Ishikawa (cell line): ENCODE data around the gene SGPP1.

ENCODE experiments used
- CEBPB ChIP-seq: IDR thresholded peaks from 2 replicates; pipeline ENCODE4 v1.6.1; 2012
- CREB1 ChIP-seq: IDR thresholded peaks from 2 replicates; pipeline ENCODE4 v1.6.1; 2012; ENCODE audit warnings: low read depth
- EGR1 ChIP-seq: IDR thresholded peaks from 2 replicates; pipeline ENCODE4 v1.6.1; 2012
- EP300 ChIP-seq: IDR thresholded peaks from 2 replicates; pipeline ENCODE4 v1.6.1; 2012; ENCODE audit warnings: borderline replicate concordance
- FOXM1 ChIP-seq: IDR thresholded peaks from 2 replicates; pipeline ENCODE4 v1.6.1; 2012; ENCODE audit warnings: low read depth, borderline replicate concordance
- NFIC ChIP-seq: IDR thresholded peaks from 2 replicates; pipeline ENCODE4 v1.6.1; 2012
- RAD21 ChIP-seq: IDR thresholded peaks from 2 replicates; pipeline ENCODE4 v1.6.1; 2012; ENCODE audit warnings: low read depth
- TAF1 ChIP-seq: IDR thresholded peaks from 2 replicates; pipeline ENCODE4 v1.6.1; 2012; ENCODE audit warnings: low read depth, mild to moderate bottlenecking
- TCF12 ChIP-seq: IDR thresholded peaks from 2 replicates; pipeline ENCODE4 v1.6.1; 2012; ENCODE audit warnings: low read depth
- TEAD4 ChIP-seq: IDR thresholded peaks from 2 replicates; pipeline ENCODE4 v1.6.1; 2012
- YY1 ChIP-seq: IDR thresholded peaks from 2 replicates; pipeline ENCODE4 v1.6.1; 2012; ENCODE audit warnings: low read depth
- ZBTB7A ChIP-seq: IDR thresholded peaks from 2 replicates; pipeline ENCODE4 v1.6.1; 2012; ENCODE audit warnings: low read depth
- TF ChIP-seq, protein P1 (sequence below): IDR thresholded peaks from 2 replicates; pipeline ENCODE4 v1.6.1; 2012
- TF ChIP-seq, protein P2 (sequence below): IDR thresholded peaks from 2 replicates; pipeline ENCODE4 v1.6.1; 2012; ENCODE audit warnings: low read depth, mild to moderate bottlenecking
- TF ChIP-seq, protein P3 (sequence below): IDR thresholded peaks from 2 replicates; pipeline ENCODE4 v1.6.1; 2012

Gene SGPP1

DNA sequence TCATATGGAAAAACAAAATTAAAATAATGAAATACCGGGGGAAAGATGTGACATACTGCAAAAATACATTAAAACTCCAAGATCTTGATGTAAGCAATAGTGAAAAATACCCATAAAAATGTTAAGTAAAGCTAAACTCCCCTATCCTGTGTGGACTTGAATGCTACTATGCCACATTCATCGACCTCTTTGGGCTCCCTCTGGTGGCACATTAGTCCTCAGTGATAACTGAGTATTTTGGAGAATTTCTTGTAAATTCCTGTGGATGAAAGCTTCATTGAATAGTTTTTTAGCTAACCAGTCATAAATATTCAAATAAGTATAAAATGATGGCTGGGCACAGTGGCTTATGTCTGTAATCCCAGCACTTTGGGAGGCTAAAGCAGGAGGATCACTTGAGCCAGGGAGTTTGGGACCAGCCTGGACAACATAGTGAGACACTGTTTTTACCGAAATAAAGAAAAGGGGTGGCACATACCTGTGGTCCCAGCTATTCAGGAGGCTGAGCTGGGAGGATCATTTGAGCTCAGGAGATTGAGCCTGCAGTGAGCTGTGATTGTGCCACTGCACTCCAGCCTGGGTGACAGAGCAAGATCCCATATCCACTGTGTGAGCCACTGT is 42.4 kb upstream of the SGPP1 start:
- TF ChIP-seq RAD21 (peak; percentile 59), TCF12 (no peak), TAF1 (no peak), CREB1 (no peak)

DNA sequence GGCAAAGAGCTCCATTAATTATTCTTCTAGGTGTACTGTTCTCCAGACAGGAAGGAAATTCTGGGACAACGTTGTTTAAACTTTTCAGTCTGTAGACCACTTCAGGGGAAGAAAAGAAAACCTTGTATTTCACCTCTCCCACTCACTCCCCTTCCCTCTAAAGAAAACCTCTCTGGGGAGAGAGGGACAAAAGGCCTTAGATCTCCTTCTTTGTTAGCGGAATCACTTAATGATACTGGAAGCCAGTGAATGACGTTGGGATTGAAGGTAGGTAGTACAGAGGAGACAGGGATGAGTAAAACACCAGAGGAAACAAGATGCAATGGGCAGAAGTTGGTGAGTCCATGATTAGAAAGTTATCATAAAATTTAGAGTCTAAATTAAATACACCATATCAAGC is 38.7 kb upstream of the SGPP1 start:
- TF ChIP-seq, protein P1, sequence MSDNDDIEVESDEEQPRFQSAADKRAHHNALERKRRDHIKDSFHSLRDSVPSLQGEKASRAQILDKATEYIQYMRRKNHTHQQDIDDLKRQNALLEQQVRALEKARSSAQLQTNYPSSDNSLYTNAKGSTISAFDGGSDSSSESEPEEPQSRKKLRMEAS: no peak
- TF ChIP-seq EP300: no peak
- TF ChIP-seq, protein P2, sequence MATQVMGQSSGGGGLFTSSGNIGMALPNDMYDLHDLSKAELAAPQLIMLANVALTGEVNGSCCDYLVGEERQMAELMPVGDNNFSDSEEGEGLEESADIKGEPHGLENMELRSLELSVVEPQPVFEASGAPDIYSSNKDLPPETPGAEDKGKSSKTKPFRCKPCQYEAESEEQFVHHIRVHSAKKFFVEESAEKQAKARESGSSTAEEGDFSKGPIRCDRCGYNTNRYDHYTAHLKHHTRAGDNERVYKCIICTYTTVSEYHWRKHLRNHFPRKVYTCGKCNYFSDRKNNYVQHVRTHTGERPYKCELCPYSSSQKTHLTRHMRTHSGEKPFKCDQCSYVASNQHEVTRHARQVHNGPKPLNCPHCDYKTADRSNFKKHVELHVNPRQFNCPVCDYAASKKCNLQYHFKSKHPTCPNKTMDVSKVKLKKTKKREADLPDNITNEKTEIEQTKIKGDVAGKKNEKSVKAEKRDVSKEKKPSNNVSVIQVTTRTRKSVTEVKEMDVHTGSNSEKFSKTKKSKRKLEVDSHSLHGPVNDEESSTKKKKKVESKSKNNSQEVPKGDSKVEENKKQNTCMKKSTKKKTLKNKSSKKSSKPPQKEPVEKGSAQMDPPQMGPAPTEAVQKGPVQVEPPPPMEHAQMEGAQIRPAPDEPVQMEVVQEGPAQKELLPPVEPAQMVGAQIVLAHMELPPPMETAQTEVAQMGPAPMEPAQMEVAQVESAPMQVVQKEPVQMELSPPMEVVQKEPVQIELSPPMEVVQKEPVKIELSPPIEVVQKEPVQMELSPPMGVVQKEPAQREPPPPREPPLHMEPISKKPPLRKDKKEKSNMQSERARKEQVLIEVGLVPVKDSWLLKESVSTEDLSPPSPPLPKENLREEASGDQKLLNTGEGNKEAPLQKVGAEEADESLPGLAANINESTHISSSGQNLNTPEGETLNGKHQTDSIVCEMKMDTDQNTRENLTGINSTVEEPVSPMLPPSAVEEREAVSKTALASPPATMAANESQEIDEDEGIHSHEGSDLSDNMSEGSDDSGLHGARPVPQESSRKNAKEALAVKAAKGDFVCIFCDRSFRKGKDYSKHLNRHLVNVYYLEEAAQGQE: no peak
- TF ChIP-seq ZBTB7A: no peak
- no peak for TF ChIP-seq YY1
- TF ChIP-seq TCF12: no peak
- TF ChIP-seq FOXM1: no peak
- TF ChIP-seq RAD21: no peak
- no peak for TF ChIP-seq TEAD4
- TF ChIP-seq TAF1: no peak
- no peak for TF ChIP-seq CREB1
- TF ChIP-seq CEBPB: no peak
- no peak for TF ChIP-seq EGR1
- TF ChIP-seq, protein P3, sequence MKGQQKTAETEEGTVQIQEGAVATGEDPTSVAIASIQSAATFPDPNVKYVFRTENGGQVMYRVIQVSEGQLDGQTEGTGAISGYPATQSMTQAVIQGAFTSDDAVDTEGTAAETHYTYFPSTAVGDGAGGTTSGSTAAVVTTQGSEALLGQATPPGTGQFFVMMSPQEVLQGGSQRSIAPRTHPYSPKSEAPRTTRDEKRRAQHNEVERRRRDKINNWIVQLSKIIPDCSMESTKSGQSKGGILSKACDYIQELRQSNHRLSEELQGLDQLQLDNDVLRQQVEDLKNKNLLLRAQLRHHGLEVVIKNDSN: no peak
- TF ChIP-seq NFIC: no peak

DNA sequence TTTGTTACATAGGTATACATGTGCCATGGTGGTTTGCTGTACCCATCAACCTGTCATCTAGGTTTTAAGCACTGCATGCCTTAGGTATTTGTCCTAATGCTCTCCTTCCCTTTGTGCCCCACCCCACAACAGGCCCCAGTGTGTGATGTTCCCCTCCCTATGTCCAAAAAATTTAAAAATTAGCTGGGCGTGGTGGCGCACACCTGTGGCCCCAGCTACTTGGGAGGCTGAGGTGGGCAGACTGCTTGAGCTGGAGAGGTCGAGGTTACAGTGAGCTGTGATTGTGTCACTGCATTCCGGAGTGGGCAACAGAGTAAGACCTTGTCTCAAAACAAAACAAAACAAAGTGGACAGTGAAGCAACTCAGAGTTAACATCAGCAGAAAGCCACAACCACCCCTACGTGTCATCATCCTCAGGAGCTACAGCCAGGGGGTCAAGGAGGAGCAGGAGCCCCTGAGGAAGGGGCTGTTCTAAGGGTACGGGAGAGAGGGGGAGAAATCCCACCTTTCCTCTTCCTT is 36.8 kb upstream of the SGPP1 start:
- no peak for TF ChIP-seq ZBTB7A
- TF ChIP-seq TEAD4: no peak
- TF ChIP-seq CEBPB: no peak
- no peak for TF ChIP-seq YY1
- TF ChIP-seq CREB1: no peak

DNA sequence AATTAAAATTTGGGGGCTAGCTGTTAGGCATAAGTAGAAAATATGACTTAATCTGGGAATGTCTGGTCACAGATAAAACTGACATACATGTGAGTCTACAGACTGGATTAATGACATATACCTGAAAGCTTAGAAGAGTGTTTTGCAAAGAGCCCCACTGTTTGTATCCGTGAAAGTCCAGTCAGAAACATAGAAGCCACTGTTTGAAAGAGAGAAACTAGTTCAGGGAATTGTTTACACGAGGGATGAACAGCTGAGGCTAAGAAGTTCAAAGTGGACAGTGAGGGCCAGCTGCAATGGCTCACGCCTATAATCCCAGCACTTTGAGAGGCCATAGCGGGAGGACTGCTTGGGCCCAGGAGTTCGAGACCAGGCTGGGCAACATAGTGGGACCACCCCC is 36.2 kb upstream of the SGPP1 start:
- TF ChIP-seq TAF1: no peak
- TF ChIP-seq YY1: no peak

DNA sequence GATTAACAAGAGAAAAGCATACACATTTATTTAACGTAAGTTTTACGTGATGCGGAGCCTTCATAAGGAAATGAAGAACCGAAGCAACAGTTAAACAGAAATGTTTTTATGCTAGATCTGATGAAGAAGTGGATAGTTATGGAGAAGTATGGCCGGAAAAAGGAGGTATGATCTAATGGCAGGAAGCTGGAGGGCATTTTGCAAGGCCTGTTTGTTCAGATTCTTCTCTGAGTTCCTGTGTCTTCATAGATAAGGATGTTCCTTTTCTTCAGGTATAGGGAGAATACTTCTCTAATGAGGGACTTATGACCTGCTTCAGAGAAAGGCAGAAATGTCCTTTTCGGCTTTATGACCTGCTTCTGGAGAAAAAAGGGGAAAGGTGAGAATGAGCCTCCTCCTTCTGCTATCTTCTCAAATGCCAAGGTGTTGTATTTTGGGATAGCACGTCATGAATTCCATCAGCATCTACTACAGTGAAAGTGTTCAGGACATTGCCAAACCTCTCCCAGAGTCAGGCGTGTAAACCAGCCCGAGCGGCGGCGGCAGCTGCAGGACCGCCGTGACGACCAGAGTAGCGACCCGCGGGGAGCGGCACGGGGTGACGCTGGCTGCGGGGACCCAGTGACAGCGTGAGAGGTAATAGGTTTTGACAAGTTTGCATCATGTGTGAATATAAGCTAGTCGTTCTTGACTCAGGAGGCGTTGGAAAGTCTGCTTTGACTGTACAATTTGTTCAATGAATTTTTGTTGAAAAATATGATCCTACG is 33.7 kb upstream of the SGPP1 start:
- TF ChIP-seq EGR1 (no peak), TEAD4 (no peak), EP300 (no peak), FOXM1 (no peak), ZBTB7A (no peak), NFIC (no peak), CREB1 (no peak), TCF12 (no peak)
- TF ChIP-seq, protein P2: no peak
- TF ChIP-seq, protein P1: no peak

DNA sequence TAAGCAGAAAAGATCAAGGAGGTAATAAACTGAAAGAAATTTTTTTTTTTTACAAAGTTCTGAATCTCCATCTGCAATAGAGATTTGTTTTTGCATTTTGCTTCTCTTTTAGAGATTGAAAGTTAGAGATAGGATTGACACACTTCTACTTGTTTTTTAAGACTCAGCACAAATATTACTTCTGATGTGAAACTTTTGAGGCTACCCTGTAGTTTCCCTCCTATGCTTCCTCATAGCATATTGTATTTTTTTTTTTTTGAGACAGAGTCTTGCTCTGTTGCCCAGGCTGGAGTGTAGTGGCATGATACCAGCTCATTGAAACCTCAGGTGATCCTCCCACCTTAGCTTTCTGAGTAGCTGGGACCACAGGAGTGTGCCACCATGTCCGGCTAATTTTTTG is 32.1 kb upstream of the SGPP1 start:
- TF ChIP-seq, protein P3: no peak
- TF ChIP-seq CEBPB (no peak), NFIC (no peak), RAD21 (no peak), TCF12 (no peak), EP300 (no peak), YY1 (no peak), ZBTB7A (no peak), TEAD4 (no peak), CREB1 (no peak), EGR1 (no peak), FOXM1 (no peak), TAF1 (no peak)
- TF ChIP-seq, protein P1: no peak
- TF ChIP-seq, protein P2: no peak
